ENCODE measurements around the gene MLXIP. TPM values are rescaled to one million over a fixed set of nuclear protein-coding genes. Genes with fewer than 3 reads are reported as not detected.
"Not testable (repeated sequence)": the region's sequence is repeated elsewhere in the genome, so short reads cannot be mapped to it uniquely, and the experiment has no call there.

MLXIP gene
- polyA plus RNA-seq (ENCODE audit: insufficient read depth in 1 of 5, insufficient read length in 5 of 5, low replicate concordance in 1 of 5) = 10 to 100 TPM; 55.8 to 87.5 (median 83.7) TPM
- long read RNA-seq, donor 1, full-length matches to known transcripts = 3 of 14 reads
- long read RNA-seq, donor 1, partial matches to known transcripts = 11 of 14 reads
- long read RNA-seq, donor 1, other reads (novel, unspliced or antisense) = 0 of 14 reads
- long read RNA-seq, donor 2, full-length matches to known transcripts = 2 of 2 reads
- long read RNA-seq, donor 2, partial matches to known transcripts = 0 of 2 reads
- long read RNA-seq, donor 2, other reads (novel, unspliced or antisense) = 0 of 2 reads
- long read RNA-seq, donor 3, full-length matches to known transcripts = 5 of 14 reads
- long read RNA-seq, donor 3, partial matches to known transcripts = 9 of 14 reads
- long read RNA-seq, donor 3, other reads (novel, unspliced or antisense) = 0 of 14 reads
- long read RNA-seq, donor 4, full-length matches to known transcripts = 5 of 45 reads
- long read RNA-seq, donor 4, partial matches to known transcripts = 40 of 45 reads
- long read RNA-seq, donor 4, other reads (novel, unspliced or antisense) = 0 of 45 reads
- long read RNA-seq, donor 5, full-length matches to known transcripts = 2 of 36 reads
- long read RNA-seq, donor 5, partial matches to known transcripts = 34 of 36 reads
- long read RNA-seq, donor 5, other reads (novel, unspliced or antisense) = 0 of 36 reads
- long read RNA-seq, donor 6, full-length matches to known transcripts = 2 of 90 reads
- long read RNA-seq, donor 6, partial matches to known transcripts = 88 of 90 reads
- long read RNA-seq, donor 6, other reads (novel, unspliced or antisense) = 0 of 90 reads
- long read RNA-seq, donor 7, full-length matches to known transcripts = 8 of 29 reads
- long read RNA-seq, donor 7, partial matches to known transcripts = 15 of 29 reads
- long read RNA-seq, donor 7, other reads (novel, unspliced or antisense) = 6 of 29 reads
- long read RNA-seq, donor 8, full-length matches to known transcripts = 1 of 9 reads
- long read RNA-seq, donor 8, partial matches to known transcripts = 8 of 9 reads
- long read RNA-seq, donor 8, other reads (novel, unspliced or antisense) = 0 of 9 reads

DNA sequence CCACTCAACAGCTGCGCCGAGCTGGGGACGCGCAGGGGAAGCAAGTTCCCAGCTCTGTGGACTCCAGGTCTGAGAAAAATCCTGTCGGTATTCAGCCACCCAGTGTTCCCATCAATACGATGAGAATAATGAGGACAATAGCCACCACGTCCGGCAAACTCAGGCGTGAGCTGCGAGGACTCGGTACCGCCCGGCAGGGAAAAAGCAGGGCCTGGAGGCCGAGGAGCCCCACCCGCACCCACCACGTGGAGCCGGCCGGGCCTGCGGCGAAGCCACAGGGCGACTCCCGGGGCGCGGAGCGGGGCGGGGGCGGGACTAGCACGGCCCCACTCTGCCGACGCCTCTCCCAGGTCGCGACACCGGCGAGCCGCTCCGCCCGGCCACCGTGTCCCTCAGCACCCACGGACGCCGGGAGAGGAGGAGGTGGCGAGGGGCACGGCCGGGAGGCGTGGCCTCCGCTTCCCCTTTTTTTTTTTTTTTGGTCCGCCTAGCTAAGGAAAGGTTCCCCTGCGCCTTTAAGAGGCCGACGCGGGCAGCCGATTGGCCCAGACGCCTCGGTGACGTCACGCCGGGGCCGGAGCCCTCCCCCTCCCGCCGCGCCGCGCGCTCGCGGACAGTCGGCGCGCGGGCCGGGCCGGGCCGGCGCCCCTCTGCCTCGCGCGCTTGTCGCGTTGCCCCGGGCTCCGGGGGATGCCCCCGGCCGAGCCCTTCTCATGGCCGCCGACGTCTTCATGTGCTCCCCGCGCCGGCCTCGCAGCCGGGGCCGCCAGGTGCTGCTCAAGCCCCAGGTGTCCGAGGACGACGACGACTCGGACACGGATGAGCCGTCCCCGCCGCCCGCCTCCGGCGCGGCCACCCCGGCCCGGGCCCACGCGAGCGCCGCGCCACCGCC is at the start of gene MLXIP:
Gene MLXIP (plus strand): TSS at position 616 of the 892 bp plus-strand sequence. CDS start 98 bp downstream, at position 714.
- peak; percentile 93 to 94 for DNase-seq

DNA sequence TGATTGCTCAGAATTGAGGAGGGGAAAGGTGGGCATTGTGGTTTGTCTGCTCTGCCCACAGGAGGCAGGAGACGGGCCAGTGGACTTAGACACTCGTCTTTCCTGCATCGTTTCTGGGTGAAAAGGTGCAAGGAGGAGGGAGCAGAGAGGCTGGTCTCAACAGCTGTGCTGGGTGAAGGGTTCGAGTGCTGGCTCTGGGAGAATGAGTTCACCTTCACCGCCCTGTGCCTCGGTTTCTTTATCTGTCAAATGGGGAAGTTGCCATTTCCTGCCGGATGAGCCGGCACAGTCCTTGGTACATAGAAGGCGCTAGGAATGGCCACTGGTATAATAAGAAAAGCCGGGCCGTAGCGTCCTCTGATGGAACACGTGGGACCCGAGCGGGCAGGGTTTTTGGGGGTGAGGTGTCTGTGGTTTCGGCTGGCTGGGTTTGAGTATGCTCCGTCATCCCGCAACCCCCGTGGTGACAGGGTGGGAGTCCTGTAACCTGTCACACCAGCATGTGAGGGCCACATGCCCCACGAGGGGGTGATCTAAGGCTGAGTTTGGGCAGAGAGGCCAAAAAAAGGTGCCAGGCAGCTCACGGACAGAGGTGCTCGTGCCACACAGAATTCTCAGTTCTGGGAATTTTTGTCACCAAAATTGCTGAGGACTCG is 49.5 kb upstream of the MLXIP start:
- DNase-seq = no peak

GRCh38 chr12:122029620-122030423 is 48.7 kb upstream of the MLXIP start:
- DNase-seq = no peak

- no peak for DNase-seq
Measured at GRCh38 chr12:122030424-122031035, 48.0 kb upstream of the MLXIP start.

GRCh38 chr12:122031342-122032216 is 47.0 kb upstream of the MLXIP start:
- no peak for DNase-seq

DNA sequence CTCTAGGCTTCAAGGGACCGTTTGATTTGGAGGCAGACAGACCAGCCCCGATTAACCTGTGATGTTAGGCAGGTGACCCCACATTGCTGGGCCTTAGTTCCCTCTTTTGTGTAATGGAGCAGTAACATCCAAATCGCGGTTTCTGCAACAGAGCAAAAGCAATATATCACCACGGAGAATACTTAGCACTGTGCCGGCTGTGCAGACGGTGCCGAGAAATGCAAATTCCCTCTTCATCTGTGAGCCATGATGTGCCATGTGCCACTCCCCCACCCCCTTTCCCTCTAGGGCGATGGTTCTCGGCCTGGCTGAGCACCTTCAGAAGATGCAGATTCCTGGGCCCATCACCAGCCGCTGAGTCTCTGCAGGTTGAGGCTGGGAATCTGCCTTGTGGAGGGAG is 46.0 kb upstream of the MLXIP start:
- DNase-seq = no peak

DNA sequence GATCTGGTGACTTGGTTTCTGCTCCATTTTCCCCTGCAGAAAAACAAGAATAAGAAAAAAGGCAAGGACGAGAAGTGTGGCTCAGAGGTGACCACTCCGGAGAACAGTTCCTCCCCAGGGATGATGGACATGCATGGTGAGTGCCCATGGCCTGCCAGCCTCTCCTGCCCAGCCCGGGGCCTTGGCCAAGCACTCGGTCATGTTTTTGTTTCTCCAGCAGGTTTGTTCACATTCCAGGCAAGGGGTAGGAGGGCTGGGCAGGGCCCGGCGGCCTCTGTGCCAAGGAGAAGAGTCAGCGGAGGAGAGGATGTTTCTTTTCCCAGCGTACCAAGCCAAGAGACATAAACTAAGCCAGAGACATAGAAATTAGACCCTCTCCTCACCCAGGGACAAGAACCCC is 43.3 kb upstream of the MLXIP start:
- peak; percentile 20 to 34 for DNase-seq

GRCh38 chr12:122036153-122036552 is 42.4 kb upstream of the MLXIP start:
- DNase-seq = no peak

- DNase-seq = peak in 1 of 2 donors; percentile 17
Measured at GRCh38 chr12:122040579-122041386, 37.8 kb upstream of the MLXIP start.

DNA sequence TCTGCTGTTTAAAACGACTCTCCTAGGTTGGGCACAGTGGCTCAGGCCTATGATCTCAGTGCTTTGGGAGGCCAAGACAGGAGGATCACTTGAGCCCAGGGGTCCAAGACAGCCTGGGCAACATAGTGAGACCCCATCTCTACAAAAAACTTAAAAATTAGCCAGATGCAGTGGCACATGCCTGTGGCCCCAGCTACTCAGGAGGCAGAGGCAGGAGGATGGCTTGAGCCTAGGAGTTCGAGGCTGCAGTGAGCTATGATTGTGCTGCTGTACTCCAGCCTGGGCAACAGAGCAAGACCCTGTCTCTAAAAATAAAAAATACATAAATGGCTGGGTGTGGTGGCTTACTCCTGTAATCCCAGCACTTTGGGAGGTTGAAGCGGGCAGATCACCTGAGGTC is 37.1 kb upstream of the MLXIP start:
- DNase-seq = not testable (repeated sequence)

DNA sequence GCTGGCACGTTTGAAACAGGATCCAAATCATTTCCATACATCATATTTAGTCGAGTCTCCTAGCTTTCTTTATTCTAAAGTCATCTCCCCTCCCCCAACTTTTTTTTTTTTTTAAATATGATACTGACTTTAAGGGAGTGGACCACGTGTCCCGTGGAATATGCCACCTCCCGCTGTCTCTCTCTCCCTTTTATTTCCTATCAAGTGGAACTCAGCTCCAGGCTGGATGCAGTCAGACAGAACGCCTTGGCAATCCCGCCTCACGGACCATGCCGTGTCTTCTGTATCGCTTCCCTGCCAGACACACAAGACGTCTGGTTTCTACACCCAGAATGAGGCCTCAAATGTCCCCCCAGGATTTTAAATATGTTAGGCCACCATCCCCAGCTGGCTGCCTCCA is 35.6 kb upstream of the MLXIP start:
- DNase-seq = no peak

DNA sequence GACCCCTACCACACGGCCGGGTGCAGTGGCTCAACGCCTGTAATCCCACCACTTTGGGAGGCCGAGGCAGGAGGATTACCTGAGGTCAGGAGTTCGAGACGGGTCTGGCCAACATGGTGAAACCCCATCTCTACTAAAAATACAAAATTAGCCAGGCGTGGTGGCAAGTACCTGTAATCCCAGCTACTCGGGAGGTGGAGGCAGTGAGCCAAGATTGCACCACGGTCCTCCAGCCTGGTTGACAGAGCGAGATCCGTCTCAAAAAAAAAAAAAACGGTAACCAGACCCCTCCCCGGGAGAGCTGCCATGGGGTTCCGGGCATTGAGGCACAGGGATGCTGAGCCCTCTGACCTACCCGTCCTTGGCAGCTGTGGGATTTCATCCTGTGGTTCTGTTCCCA is 35.1 kb upstream of the MLXIP start:
- DNase-seq = no peak

DNA sequence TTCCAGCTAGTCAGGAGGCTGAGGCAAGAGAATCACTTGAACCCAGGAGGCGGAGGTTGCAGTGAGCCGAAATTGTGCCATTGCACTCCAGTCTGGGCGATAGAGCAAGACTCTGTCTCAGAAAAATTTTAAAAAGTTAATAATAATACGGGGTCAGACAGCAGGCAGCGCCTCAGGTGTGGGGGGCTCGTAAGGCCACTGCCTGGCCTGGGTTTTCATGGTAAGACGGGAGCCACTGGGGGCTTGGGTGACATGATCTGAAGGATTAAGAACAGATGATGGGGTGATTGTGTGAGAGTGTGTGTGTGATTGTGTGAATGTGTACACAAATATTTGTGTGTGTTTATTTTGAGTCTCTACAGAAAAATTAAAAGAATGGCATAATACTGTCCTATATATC is 33.3 kb upstream of the MLXIP start:
- no peak for DNase-seq

DNA sequence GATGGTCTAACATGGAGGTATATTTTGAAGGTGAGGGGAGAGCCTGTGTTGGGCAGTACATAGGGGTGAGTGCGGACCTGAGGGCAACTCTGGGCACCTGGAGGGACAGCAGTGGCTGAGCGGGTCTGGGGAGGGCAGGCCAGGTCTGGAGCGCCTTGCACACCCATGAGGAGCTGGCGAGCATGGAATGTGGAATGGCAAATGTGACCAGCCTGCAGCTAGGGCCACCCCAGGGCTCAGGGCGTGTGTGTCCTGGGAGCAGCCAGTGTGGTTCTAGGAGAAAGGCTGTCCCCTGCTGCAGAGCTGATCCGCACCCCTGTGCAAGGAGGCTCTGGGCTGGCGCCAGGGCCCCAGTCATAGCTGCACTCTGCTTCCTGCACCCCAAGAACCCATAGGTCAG is 32.4 kb upstream of the MLXIP start:
- DNase-seq = no peak

- DNase-seq = no peak
Measured at GRCh38 chr12:122048151-122048550, 30.4 kb upstream of the MLXIP start.

GRCh38 chr12:122049827-122050226 is 28.7 kb upstream of the MLXIP start:
- DNase-seq = no peak

DNA sequence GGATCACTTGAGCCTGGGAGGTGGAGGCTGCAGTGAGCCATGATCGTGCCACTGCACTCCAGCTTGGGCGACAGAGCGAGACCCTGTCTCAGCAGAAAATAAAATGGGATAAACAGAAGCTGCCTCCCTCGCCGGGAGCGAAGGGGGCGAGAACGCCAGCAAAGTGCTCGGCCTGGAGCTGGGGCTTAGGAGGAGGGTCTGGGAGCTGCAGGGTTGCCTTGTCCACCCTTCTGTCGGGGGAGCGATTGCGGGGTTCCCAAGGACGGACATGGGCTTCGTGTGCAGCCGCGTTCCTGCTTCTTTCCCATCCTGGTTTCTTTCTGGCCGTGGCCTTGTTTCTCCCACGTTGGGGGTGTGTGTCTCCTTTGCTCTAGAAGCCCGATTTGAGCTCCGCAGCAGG is 27.9 kb upstream of the MLXIP start:
- DNase-seq = no peak
